ENCODE data around the gene TREH.

The TREH gene

DNA sequence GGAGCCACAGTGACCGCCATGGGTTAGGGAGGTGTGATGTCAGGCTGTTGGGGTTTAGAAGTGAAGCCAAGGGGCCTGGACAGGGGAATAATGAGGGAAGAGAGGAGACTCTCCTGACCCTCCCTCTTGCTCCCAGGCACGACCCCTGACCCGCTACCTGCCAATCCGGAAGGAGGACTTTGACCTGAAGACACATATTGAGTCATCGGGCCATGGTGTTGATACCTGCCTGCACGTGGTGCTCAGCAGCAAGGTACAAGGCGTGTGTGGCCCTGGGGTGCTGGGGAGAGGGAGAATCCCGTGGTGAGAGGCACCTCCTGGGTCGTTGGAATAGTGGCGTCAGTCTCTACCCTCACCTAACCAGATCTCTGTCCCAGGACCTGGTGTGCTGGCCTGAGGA, 29.5 kb downstream of the TREH start:
- no peak overlapping the region for H3K4me3 ChIP-seq (ENCODE audit: low read depth, low read length)
- DNase-seq (ENCODE audit: low read depth) = no peak
- TF ChIP-seq, protein P1, sequence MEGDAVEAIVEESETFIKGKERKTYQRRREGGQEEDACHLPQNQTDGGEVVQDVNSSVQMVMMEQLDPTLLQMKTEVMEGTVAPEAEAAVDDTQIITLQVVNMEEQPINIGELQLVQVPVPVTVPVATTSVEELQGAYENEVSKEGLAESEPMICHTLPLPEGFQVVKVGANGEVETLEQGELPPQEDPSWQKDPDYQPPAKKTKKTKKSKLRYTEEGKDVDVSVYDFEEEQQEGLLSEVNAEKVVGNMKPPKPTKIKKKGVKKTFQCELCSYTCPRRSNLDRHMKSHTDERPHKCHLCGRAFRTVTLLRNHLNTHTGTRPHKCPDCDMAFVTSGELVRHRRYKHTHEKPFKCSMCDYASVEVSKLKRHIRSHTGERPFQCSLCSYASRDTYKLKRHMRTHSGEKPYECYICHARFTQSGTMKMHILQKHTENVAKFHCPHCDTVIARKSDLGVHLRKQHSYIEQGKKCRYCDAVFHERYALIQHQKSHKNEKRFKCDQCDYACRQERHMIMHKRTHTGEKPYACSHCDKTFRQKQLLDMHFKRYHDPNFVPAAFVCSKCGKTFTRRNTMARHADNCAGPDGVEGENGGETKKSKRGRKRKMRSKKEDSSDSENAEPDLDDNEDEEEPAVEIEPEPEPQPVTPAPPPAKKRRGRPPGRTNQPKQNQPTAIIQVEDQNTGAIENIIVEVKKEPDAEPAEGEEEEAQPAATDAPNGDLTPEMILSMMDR (IDR thresholded peaks at IDR 0.05; ENCODE audit: low read depth, low read length, missing control alignments) = no peak

DNA sequence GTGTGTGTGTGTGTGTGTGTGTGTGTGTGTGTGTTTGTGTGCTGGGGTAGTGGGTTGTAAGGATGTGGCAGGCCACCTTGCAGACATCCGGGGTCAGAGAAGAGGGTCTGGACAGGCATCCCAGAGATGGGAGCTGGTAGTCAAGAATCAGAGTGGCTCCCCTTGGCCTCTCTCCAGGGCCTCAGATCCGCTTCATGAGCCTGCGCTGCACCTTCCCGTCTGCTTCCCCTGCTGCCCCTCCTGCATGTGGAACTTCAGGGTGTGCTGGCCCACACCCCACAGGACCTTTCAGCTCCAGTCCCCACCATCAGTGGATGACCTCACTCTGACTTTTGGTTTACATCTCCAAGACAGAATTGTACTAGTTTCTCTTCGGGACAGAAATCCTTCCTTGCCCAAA, 31.2 kb downstream of the TREH start:
- no peak for DNase-seq (ENCODE audit: low read depth)
- H3K4me3 ChIP-seq (ENCODE audit: low read depth, low read length) = no peak overlapping the region
- TF ChIP-seq, protein P1 (IDR thresholded peaks at IDR 0.05; ENCODE audit: low read depth, low read length, missing control alignments) = no peak

DNA sequence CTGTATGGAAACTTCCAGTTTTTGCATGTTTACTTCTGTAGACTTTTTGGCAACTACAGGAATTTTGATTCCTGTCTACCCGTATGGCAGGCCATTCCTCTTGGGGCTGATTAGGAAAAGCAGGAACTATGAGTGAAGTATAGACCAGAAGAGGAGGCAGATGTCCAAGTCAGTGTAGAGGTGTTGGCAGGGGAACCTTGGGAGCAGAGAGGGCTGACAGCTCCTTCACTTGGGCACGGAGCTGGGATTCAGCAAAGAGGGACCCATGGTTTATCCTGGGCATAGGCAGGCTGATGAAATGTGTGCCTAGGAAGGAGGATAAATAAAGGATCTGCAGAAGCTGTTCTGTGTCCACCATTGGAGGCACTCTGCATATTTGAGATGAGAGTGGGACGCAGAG, 33.1 kb downstream of the TREH start:
- no peak for DNase-seq (ENCODE audit: low read depth)
- TF ChIP-seq, protein P1 (IDR thresholded peaks at IDR 0.05; ENCODE audit: low read depth, low read length, missing control alignments) = no peak
- H3K4me3 ChIP-seq (ENCODE audit: low read depth, low read length) = no peak overlapping the region

DNA sequence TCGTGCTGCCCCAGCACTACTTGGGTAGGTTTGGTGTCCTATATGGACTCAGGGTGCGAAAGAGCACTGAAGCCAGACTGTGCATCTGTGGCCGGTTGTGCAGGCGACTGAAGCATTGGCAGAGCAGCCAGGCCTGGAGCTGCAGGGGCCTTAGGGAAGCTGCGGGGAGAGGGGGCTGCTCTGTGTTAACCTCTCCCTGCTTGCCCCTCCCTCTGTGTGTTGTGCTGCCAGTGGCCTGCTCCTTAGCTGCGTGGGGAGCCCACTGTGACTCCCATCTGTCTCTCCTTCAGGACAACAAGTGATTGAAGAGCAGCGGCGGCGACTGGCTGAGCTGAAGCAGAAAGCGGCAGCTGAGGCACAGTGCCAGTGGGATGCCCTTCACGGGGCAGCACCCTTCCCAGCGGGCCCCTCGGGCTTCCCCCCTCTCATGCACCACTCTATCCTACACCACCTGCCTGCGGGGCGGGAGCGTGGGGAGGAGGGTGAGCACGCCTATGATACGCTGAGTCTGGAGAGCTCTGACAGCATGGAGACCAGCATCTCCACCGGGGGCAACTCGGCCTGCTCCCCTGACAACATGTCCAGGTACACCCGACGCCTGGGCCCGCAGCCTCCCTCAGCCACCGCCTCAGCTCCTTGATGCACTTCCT, 34.3 kb downstream of the TREH start:
- no peak overlapping the region for H3K4me3 ChIP-seq (ENCODE audit: low read depth, low read length)
- no peak for DNase-seq (ENCODE audit: low read depth)
- TF ChIP-seq, protein P1 (IDR thresholded peaks at IDR 0.05; ENCODE audit: low read depth, low read length, missing control alignments) = no peak

DNA sequence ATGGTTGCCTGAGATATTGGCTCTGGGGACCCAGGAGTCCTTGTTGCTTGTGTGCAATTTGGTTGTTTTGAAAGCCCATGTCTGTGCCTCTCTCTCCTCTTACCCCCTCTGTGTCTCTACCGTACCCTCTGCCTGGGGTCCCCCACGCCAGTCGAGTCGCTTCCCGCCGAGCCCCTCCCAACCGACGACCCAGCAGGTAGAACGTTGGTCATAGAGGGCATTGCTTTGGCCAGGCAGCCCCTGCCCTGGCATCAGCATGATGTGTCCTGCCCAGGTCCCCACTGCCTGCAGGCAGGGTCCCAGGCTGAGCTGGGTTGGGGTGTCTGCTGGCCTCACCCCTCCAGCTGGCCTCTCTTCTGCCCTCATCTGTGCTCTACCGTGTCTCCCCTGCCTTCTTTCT, 35.0 kb downstream of the TREH start:
- TF ChIP-seq, protein P1 (IDR thresholded peaks at IDR 0.05; ENCODE audit: low read depth, low read length, missing control alignments) = no peak
- no peak overlapping the region for H3K4me3 ChIP-seq (ENCODE audit: low read depth, low read length)
- no peak for DNase-seq (ENCODE audit: low read depth)

DNA sequence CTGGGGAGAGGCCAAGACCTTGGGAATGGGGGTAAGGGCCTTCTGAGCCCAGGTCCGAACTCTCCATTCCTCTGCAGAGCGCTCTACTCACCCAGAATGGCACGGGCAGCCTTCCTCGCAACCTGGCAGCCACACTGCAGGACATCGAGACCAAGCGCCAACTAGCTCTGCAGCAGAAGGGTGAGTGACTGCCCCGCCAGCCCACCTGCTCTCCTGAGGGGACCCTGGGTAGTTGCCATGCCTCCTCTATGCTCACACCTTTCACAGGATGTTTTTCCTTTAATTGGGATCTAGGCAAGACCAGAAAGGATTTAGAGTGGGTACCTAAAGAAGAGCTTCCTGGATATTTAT, 35.5 kb downstream of the TREH start:
- TF ChIP-seq, protein P1 (IDR thresholded peaks at IDR 0.05; ENCODE audit: low read depth, low read length, missing control alignments) = no peak
- DNase-seq (ENCODE audit: low read depth) = no peak
- no peak overlapping the region for H3K4me3 ChIP-seq (ENCODE audit: low read depth, low read length)

Measured in GM12864 (cell line).